CD14-positive monocyte (primary cell): ENCODE results near the gene DLGAP1. TPM values are rescaled to one million over a fixed set of nuclear protein-coding genes. Genes with fewer than 3 reads are reported as not detected.

Experiments used
- DNase-seq, 3 donors: peaks; one replicate each; pipeline ENCODE4 v3.0.0-alpha.2; 2011 to 2022
- H2AFZ ChIP-seq: 2 replicates; pipeline ENCODE4 v1.6.0; 2012; ENCODE audit warnings: mild to moderate bottlenecking, low read depth, low read length, inconsistent platforms; ENCODE audit not compliant: insufficient read depth, poor library complexity, severe bottlenecking
- H3K27ac ChIP-seq, 2 donors: 1 replicate in 1 of 2; 2 replicates in 1 of 2; pipeline ENCODE4 v1.5.1; 2012 to 2013; ENCODE audit warnings: low read length in 2 of 2, control low read depth in 1 of 2, inconsistent platforms in 1 of 2, low read depth in 1 of 2, mild to moderate bottlenecking in 1 of 2
- H3K27me3 ChIP-seq, 2 donors: one replicate each; pipeline versions ENCODE4 v1.6.0 to v1.6.1; 2011 to 2013; ENCODE audit warnings: low read length in 2 of 2; ENCODE audit not compliant: control insufficient read depth in 2 of 2, insufficient read depth in 2 of 2
- H3K36me3 ChIP-seq, 2 donors: replicated peaks in 1 of 2; 1 replicate in 1 of 2; 2 replicates in 1 of 2; pipeline versions ENCODE4 v1.5.1 to v1.6.1; 2012 to 2013; ENCODE audit warnings: low read length in 2 of 2, control low read depth in 1 of 2, inconsistent platforms in 1 of 2, mild to moderate bottlenecking in 1 of 2; ENCODE audit not compliant: insufficient read depth in 2 of 2, control insufficient read depth in 1 of 2
- H3K4me1 ChIP-seq, 2 donors: 1 replicate in 1 of 2; 2 replicates in 1 of 2; pipeline versions ENCODE4 v1.5.1 to v1.6.1; 2012 to 2013; ENCODE audit warnings: low read length in 2 of 2, control low read depth in 1 of 2, inconsistent platforms in 1 of 2, mild to moderate bottlenecking in 1 of 2, moderate library complexity in 1 of 2; ENCODE audit not compliant: insufficient read depth in 2 of 2, control insufficient read depth in 1 of 2
- H3K4me2 ChIP-seq: replicated peaks from 2 replicates; pipeline ENCODE3; 2012; ENCODE audit warnings: low read length, moderate library complexity, mild to moderate bottlenecking; ENCODE audit not compliant: poor library complexity, severe bottlenecking; ENCODE audit errors: extremely low read depth
- H3K4me3 ChIP-seq, 3 experiments: fragments of 200-600 bp in 1 of 3; sonication (generic) in 1 of 3; replicated peaks in 1 of 3; 1 replicate in 2 of 3; 2 replicates in 1 of 3; pipeline ENCODE4 v1.5.1; 2011 to 2013; ENCODE audit warnings: low read length in 3 of 3, mild to moderate bottlenecking in 3 of 3, control low read depth in 2 of 3, low read depth in 2 of 3, inconsistent platforms in 1 of 3, moderate library complexity in 1 of 3
- H3K79me2 ChIP-seq: 2 replicates; pipeline ENCODE4 v1.6.0; 2012; ENCODE audit warnings: mild to moderate bottlenecking, control low read depth, inconsistent platforms, low read length, moderate library complexity; ENCODE audit not compliant: insufficient read depth
- H3K9ac ChIP-seq: 2 replicates; pipeline ENCODE4 v1.6.0; 2017; ENCODE audit warnings: low read length, mild to moderate bottlenecking; ENCODE audit not compliant: insufficient read depth, poor library complexity, severe bottlenecking
- H3K9me3 ChIP-seq, 2 donors: replicated peaks in 1 of 2; 1 replicate in 1 of 2; 2 replicates in 1 of 2; pipeline versions ENCODE4 v1.5.1 to v1.6.1; 2012 to 2013; ENCODE audit warnings: low read length in 2 of 2, control low read depth in 1 of 2; ENCODE audit not compliant: control insufficient read depth in 1 of 2, insufficient read depth in 1 of 2
- H4K20me1 ChIP-seq: 2 replicates; pipeline ENCODE4 v1.6.0; 2012; ENCODE audit warnings: mild to moderate bottlenecking, low read length, control low read depth, moderate library complexity; ENCODE audit not compliant: insufficient read depth
- H3K27ac Mint-ChIP-seq, 7 donors: one replicate each; pipeline ENCODE4 v1.8.0; 2020; ENCODE audit warnings: mild to moderate bottlenecking in 7 of 7, mixed read lengths in 7 of 7, moderate library complexity in 6 of 7, inconsistent platforms in 2 of 7
- H3K27me3 Mint-ChIP-seq, 3 donors: one replicate each; pipeline ENCODE4 v1.8.0; 2021 to 2022; ENCODE audit warnings: low read depth in 3 of 3, mild to moderate bottlenecking in 3 of 3, mixed read lengths in 3 of 3, moderate library complexity in 3 of 3, inconsistent platforms in 1 of 3
- H3K36me3 Mint-ChIP-seq, 2 donors: one replicate each; pipeline ENCODE4 v1.8.0; 2020; ENCODE audit warnings: mixed read lengths in 2 of 2, inconsistent platforms in 1 of 2, mild to moderate bottlenecking in 1 of 2
- H3K4me1 Mint-ChIP-seq: one replicate; pipeline ENCODE4 v1.8.0; 2020; ENCODE audit warnings: mild to moderate bottlenecking, mixed read lengths
- H3K4me3 Mint-ChIP-seq, 2 donors: one replicate each; pipeline ENCODE4 v1.8.0; 2020; ENCODE audit warnings: mild to moderate bottlenecking in 2 of 2, mixed read lengths in 2 of 2, moderate library complexity in 1 of 2
- H3K9me3 Mint-ChIP-seq, 7 donors: one replicate each; pipeline ENCODE4 v1.8.0; 2020 to 2022; ENCODE audit warnings: mixed read lengths in 7 of 7, mild to moderate bottlenecking in 6 of 7, moderate library complexity in 6 of 7, inconsistent platforms in 2 of 7
- WGBS: methylation state at CpG from one replicate; pipeline ENCODE4 v1.1.5; 2013; ENCODE audit warnings: missing lambda C conversion rate; ENCODE audit not compliant: insufficient coverage; 5-methylcytosine and 5-hydroxymethylcytosine counted together
- intact Hi-C, 2 donors: fragments of 100-400 bp; cut with micrococcal nuclease; formaldehyde crosslinking; loops; one replicate each; pipeline versions ENCODE4 v1.15.0 to v1.15.1; 2023
- polyA plus RNA-seq, 3 donors: library from polyadenylated mRNA; depleted of rRNA in 1 of 3; unstranded in 2 of 3; stranded (reverse) in 1 of 3; fragments of 300-500 nt in 2 of 3; fragments of >200 nt in 1 of 3; fragmentation: Illumina TruSeq in 2 of 3; gene quantifications; 1 replicate in 2 of 3; 2 replicates in 1 of 3; pipeline ENCODE4 v1.2.3, GENCODE V29; 2012 to 2021
- TF ChIP-seq, protein P1 (sequence below): fragments of 200-600 bp; IDR thresholded peaks from one replicate; pipeline ENCODE4 v1.8.0; 2022; ENCODE audit warnings: antibody characterized with exemption, mild to moderate bottlenecking

The DLGAP1 gene
- polyA plus RNA-seq, 3 donors = 0.09 to 0.42 TPM; not detected in 1

DNA sequence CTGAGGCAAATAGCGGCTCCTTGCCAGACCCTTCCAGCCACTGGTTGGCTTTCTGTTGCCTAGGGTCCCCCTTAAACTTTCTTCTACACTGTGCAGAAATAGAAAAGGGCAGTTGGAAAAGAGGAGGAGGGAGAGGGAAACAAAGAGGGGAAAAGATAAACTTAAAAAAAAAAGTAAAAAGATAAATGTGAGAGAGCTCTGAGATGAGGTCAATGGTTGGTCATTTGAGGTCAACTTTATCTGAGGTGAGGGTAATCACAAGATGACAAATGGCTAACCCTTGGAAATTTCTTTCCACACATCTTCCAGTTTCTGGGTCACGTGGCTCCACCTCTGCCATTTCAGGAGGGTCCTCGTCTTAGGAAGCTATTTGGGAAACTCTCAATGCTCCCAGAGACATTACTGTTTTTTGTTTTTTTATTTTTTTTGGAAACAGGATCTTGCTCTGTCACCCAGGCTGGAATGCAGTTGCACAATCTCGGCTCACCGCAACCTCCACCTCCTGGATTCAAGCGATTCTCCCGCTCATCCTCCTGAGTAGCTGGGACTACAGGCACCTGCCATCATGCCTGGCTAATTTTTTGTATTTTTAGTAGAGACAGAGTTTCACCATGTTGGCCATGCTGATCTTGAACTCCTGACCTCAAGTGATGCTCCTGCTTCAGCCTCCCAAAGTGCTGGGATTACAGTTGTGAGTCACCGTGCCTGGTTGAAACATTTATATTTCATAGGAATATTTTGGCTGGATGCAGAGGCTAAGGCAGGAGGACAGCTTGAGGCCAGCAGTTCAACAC, 805.3 kb downstream of the DLGAP1 start:
- peaks cover 11 to 13% of the 10 kb centered on the region in 2 donors for H3K4me1 ChIP-seq
- WGBS = 87% methylated on average over 4 of the region's 8 CpGs
- H3K4me3 ChIP-seq = no peak overlapping the region
- TF ChIP-seq, protein P1, sequence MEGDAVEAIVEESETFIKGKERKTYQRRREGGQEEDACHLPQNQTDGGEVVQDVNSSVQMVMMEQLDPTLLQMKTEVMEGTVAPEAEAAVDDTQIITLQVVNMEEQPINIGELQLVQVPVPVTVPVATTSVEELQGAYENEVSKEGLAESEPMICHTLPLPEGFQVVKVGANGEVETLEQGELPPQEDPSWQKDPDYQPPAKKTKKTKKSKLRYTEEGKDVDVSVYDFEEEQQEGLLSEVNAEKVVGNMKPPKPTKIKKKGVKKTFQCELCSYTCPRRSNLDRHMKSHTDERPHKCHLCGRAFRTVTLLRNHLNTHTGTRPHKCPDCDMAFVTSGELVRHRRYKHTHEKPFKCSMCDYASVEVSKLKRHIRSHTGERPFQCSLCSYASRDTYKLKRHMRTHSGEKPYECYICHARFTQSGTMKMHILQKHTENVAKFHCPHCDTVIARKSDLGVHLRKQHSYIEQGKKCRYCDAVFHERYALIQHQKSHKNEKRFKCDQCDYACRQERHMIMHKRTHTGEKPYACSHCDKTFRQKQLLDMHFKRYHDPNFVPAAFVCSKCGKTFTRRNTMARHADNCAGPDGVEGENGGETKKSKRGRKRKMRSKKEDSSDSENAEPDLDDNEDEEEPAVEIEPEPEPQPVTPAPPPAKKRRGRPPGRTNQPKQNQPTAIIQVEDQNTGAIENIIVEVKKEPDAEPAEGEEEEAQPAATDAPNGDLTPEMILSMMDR = no peak
- Mint-ChIP-seq H3K36me3 (no peaks in the 10 kb centered on the region), H3K4me1 (peaks cover 13% of the 10 kb centered on the region), H3K9me3 (peaks cover 0 to 2% (median 0%) of the 10 kb centered on the region in 7 donors), H3K27me3 (peaks cover 0 to 2% (median 0%) of the 10 kb centered on the region in 3 donors), H3K27ac (no peak overlapping the region), H3K4me3 (no peak overlapping the region)
- DNase-seq = no peak
- intact Hi-C loops = no loop called here
- H3K79me2 ChIP-seq = no peaks in the 10 kb centered on the region
- H3K27me3 ChIP-seq = no peaks in the 10 kb centered on the region
- no peaks in the 10 kb centered on the region for H3K9me3 ChIP-seq
- no peak overlapping the region for H2AFZ ChIP-seq
- no peak overlapping the region for H3K27ac ChIP-seq
- no peaks in the 10 kb centered on the region for H3K36me3 ChIP-seq
- H3K4me2 ChIP-seq = no peak overlapping the region
- no peak overlapping the region for H3K9ac ChIP-seq
- no peaks in the 10 kb centered on the region for H4K20me1 ChIP-seq

DNA sequence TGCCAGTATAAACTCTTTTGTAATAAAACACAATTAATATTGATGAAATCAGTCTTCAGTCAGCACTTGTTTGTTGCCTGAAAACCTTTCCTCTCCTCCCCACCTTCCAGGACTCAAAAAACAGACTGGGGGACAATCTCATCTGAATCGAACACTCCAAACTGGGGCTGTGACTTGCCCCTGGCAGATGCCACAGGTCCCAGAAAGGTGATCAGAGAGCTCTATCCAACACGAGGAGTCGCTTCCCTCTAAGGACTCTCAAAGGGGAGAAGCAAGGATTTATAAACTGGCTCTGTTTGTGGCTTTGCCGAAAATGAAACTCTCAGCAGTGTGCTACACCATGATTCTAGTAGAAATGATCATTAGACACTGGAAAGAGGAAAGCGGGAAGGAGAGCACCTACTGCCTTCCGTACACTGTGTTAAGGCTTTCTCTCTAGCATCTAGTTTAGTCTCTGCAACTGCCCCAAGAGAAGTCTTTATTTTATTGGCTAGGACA, 805.9 kb downstream of the DLGAP1 start:
- WGBS = 75% methylated on average over 5 of the region's 6 CpGs
- TF ChIP-seq, protein P1 = no peak
- intact Hi-C loops = no loop called here

More for the DNA sequence above, 805.9 kb downstream of the DLGAP1 start:
- no peaks in the 10 kb centered on the region for H3K9me3 ChIP-seq
- H3K79me2 ChIP-seq = no peaks in the 10 kb centered on the region
- no peaks in the 10 kb centered on the region for H4K20me1 ChIP-seq
- H3K4me1 ChIP-seq = peaks cover 10 to 13% of the 10 kb centered on the region in 2 donors
- H3K4me1 Mint-ChIP-seq = peaks cover 13% of the 10 kb centered on the region
- H3K36me3 Mint-ChIP-seq = no peaks in the 10 kb centered on the region
- no peak overlapping the region for H2AFZ ChIP-seq
- H3K27ac Mint-ChIP-seq = no peak overlapping the region
- no peak overlapping the region for H3K27ac ChIP-seq
- H3K4me3 Mint-ChIP-seq = no peak overlapping the region
- no peak overlapping the region for H3K9ac ChIP-seq
- no peak overlapping the region for H3K4me3 ChIP-seq
- DNase-seq = no peak
- H3K36me3 ChIP-seq = no peaks in the 10 kb centered on the region
- H3K9me3 Mint-ChIP-seq = peaks cover 0 to 2% (median 0%) of the 10 kb centered on the region in 7 donors
- peaks cover 0 to 2% (median 0%) of the 10 kb centered on the region in 3 donors for H3K27me3 Mint-ChIP-seq
- H3K27me3 ChIP-seq = no peaks in the 10 kb centered on the region
- H3K4me2 ChIP-seq = no peak overlapping the region
